H1 (cell line): ENCODE data around the gene TBC1D4. TPM values are rescaled to one million over a fixed set of nuclear protein-coding genes. Genes with fewer than 3 reads are reported as not detected.

Experiments
- CTCF ChIA-PET: fragments of 300-600 bp; sonication (Branson Sonifier 250); formaldehyde crosslinking; loops from one replicate; lab custom pipeline; 2021; ENCODE audit not compliant: partially characterized antibody; lab: Charles Lee
- POLR2A ChIA-PET: fragments of 300-600 bp; sonication (Branson Sonifier 250); formaldehyde crosslinking; loops from one replicate; lab custom pipeline; 2021; ENCODE audit warnings: inconsistent platforms; ENCODE audit not compliant: partially characterized antibody; lab: Charles Lee
- DNase-seq, 2 experiments: peaks; one replicate each; pipeline versions ENCODE4 v3.0.0 to v3.0.0-alpha.2; 2010 to 2022; ENCODE audit warnings: low spot score in 2 of 2, low read depth in 1 of 2, mixed read lengths in 1 of 2
- FAIRE-seq: peaks from 2 replicates; lab custom pipeline; 2011; peaks lifted over from hg19 to GRCh38; lab: Jason Lieb, UNC
- H2AFZ ChIP-seq: 2 replicates; pipeline ENCODE4 v1.8.1; 2012; ENCODE audit warnings: low read length, inconsistent platforms
- H2AK5ac ChIP-seq: 2 replicates; pipeline ENCODE4 v1.6.1; 2013; ENCODE audit warnings: low read depth, low read length
- H2BK120ac ChIP-seq: replicated peaks from 2 replicates; pipeline ENCODE3; 2013; ENCODE audit warnings: low read depth, low read length, inconsistent platforms
- H2BK12ac ChIP-seq: 2 replicates; pipeline ENCODE4 v1.6.1; 2013; ENCODE audit warnings: low read depth, low read length
- H2BK15ac ChIP-seq: 2 replicates; pipeline ENCODE4 v1.6.1; 2013; ENCODE audit warnings: low read length
- H2BK20ac ChIP-seq: 2 replicates; pipeline ENCODE4 v1.6.1; 2013; ENCODE audit warnings: low read length
- H2BK5ac ChIP-seq: 2 replicates; pipeline ENCODE4 v1.6.1; 2013; ENCODE audit warnings: low read depth, low read length
- H3K14ac ChIP-seq: 2 replicates; pipeline ENCODE4 v1.6.1; 2013; ENCODE audit warnings: inconsistent platforms; ENCODE audit not compliant: insufficient read length
- H3K18ac ChIP-seq: 2 replicates; pipeline ENCODE4 v1.6.1; 2013; ENCODE audit warnings: low read length; ENCODE audit errors: extremely low read depth
- H3K23ac ChIP-seq: 2 replicates; pipeline ENCODE4 v1.6.1; 2013; ENCODE audit warnings: inconsistent platforms; ENCODE audit not compliant: insufficient read length
- H3K23me2 ChIP-seq: 2 replicates; pipeline ENCODE4 v1.6.1; 2013; ENCODE audit warnings: low read depth, low read length
- H3K27ac ChIP-seq: 2 replicates; pipeline ENCODE4 v1.6.1; 2011; ENCODE audit warnings: low read depth, low read length, inconsistent platforms
- H3K27me3 ChIP-seq, 4 experiments: replicated peaks in 1 of 4; 1 replicate in 1 of 4; 2 replicates in 3 of 4; pipeline versions ENCODE4 v1.6.1 to v1.8.1; 2011 to 2013; ENCODE audit warnings: low read length in 3 of 4, mild to moderate bottlenecking in 3 of 4, inconsistent platforms in 2 of 4, mixed read lengths in 2 of 4, moderate library complexity in 1 of 4; ENCODE audit not compliant: control insufficient read depth in 3 of 4, insufficient read depth in 3 of 4; ENCODE audit errors: extremely low read depth in 1 of 4
- H3K36me3 ChIP-seq, 4 experiments: 2 replicates each; pipeline versions ENCODE4 v1.6.1 to v1.8.1; 2011 to 2013; ENCODE audit warnings: mild to moderate bottlenecking in 4 of 4, low read length in 3 of 4, moderate library complexity in 2 of 4, control low read depth in 1 of 4, inconsistent platforms in 1 of 4; ENCODE audit not compliant: insufficient read depth in 4 of 4, control insufficient read depth in 2 of 4
- H3K4ac ChIP-seq: replicated peaks from 2 replicates; pipeline ENCODE3; 2013; ENCODE audit warnings: low read length, low read depth, mixed read lengths, inconsistent platforms; ENCODE audit not compliant: insufficient read length
- H3K4me1 ChIP-seq, 4 experiments: replicated peaks in 1 of 4; 1 replicate in 1 of 4; 2 replicates in 3 of 4; pipeline versions ENCODE4 v1.6.1 to v1.8.1; 2011 to 2013; ENCODE audit warnings: low read length in 3 of 4, inconsistent platforms in 2 of 4, mixed read lengths in 1 of 4; ENCODE audit not compliant: insufficient read depth in 4 of 4, control insufficient read depth in 3 of 4
- H3K4me2 ChIP-seq, 2 experiments: 2 replicates each; pipeline versions ENCODE4 v1.6.1 to v1.8.1; 2011 to 2013; ENCODE audit warnings: low read depth in 2 of 2, low read length in 2 of 2, control low read depth in 1 of 2, inconsistent platforms in 1 of 2, mild to moderate bottlenecking in 1 of 2; ENCODE audit not compliant: insufficient read depth in 1 of 2
- H3K4me3 ChIP-seq, 4 experiments: fragments of 200-600, 300-600 bp in 1 of 4; sonication (generic), shearing (Covaris generic), sonication (Bioruptor Twin) in 1 of 4; 2 replicates each; pipeline versions ENCODE4 v1.5.1 to v1.8.1; 2011 to 2016; ENCODE audit warnings: low read length in 4 of 4, low read depth in 3 of 4, control low read depth in 2 of 4, inconsistent platforms in 2 of 4, mild to moderate bottlenecking in 2 of 4, mixed read lengths in 1 of 4, moderate library complexity in 1 of 4; ENCODE audit not compliant: insufficient read depth in 2 of 4; ENCODE audit errors: extremely low read depth in 1 of 4
- H3K56ac ChIP-seq: replicated peaks from 2 replicates; pipeline ENCODE3; 2013; ENCODE audit warnings: low read depth, mild to moderate bottlenecking, mixed read lengths, low read length, inconsistent platforms; ENCODE audit not compliant: insufficient read length
- H3K79me1 ChIP-seq: 2 replicates; pipeline ENCODE4 v1.6.1; 2013; ENCODE audit warnings: low read depth, low read length, control low read depth
- H3K79me2 ChIP-seq, 2 experiments: 2 replicates each; pipeline versions ENCODE4 v1.6.1 to v1.8.1; 2012 to 2013; ENCODE audit warnings: low read length in 2 of 2, mild to moderate bottlenecking in 2 of 2, inconsistent platforms in 1 of 2; ENCODE audit not compliant: insufficient read depth in 2 of 2, control insufficient read depth in 1 of 2
- H3K9ac ChIP-seq, 4 experiments: replicated peaks in 1 of 4; 1 replicate in 1 of 4; 2 replicates in 3 of 4; pipeline versions ENCODE4 v1.6.1 to v1.8.1; 2011 to 2013; ENCODE audit warnings: low read depth in 3 of 4, low read length in 3 of 4, control low read depth in 2 of 4, mild to moderate bottlenecking in 2 of 4, moderate library complexity in 2 of 4, inconsistent platforms in 1 of 4; ENCODE audit errors: extremely low read depth in 1 of 4
- H3K9me3 ChIP-seq, 2 experiments: 2 replicates each; pipeline versions ENCODE4 v1.6.1 to v1.8.1; 2012 to 2013; ENCODE audit warnings: mild to moderate bottlenecking in 2 of 2, moderate library complexity in 2 of 2, control low read depth in 1 of 2, inconsistent platforms in 1 of 2, low read depth in 1 of 2, low read length in 1 of 2, mixed read lengths in 1 of 2; ENCODE audit not compliant: insufficient read depth in 2 of 2
- H4K20me1 ChIP-seq, 2 experiments: replicated peaks in 1 of 2; 2 replicates each; pipeline versions ENCODE3 to v1.8.1; 2011 to 2013; ENCODE audit warnings: inconsistent platforms in 2 of 2, low read length in 2 of 2, mild to moderate bottlenecking in 1 of 2; ENCODE audit not compliant: insufficient read depth in 2 of 2, control insufficient read depth in 1 of 2
- H4K5ac ChIP-seq: 2 replicates; pipeline ENCODE4 v1.6.1; 2013; ENCODE audit warnings: low read length, low read depth, mixed read lengths, inconsistent platforms; ENCODE audit not compliant: insufficient read length
- H4K8ac ChIP-seq: 2 replicates; pipeline ENCODE4 v1.8.0; 2013; ENCODE audit warnings: mild to moderate bottlenecking, moderate library complexity, low read length, inconsistent platforms; ENCODE audit not compliant: insufficient read depth; ENCODE audit errors: extremely low read depth
- H4K91ac ChIP-seq: replicated peaks from 2 replicates; pipeline ENCODE3; 2013; ENCODE audit warnings: low read length, mixed read lengths, inconsistent platforms; ENCODE audit not compliant: insufficient read length
- ASH2L ChIP-seq: fragments of 200-600, 300-600 bp; sonication (generic); IDR thresholded peaks from one replicate; pipeline ENCODE4 v1.7.1; 2017; ENCODE audit warnings: low read length
- BACH1 ChIP-seq: IDR thresholded peaks from 2 replicates; pipeline ENCODE4 v1.6.1; 2012; ENCODE audit warnings: low read length, improper control_type of control experiment
- BRCA1 ChIP-seq: IDR thresholded peaks from 2 replicates; pipeline ENCODE4 v1.6.1; 2012; ENCODE audit warnings: low read depth, low read length, improper control_type of control experiment
- CBX5 ChIP-seq: fragments of 300-800, 300-1000 bp; sonication (generic); IDR thresholded peaks from 2 replicates; pipeline ENCODE4 v1.7.1; 2016; ENCODE audit warnings: antibody characterized with exemption, low read length, low read depth
- CTCF ChIP-seq, 3 experiments: IDR thresholded peaks; 1 replicate in 2 of 3; 2 replicates in 1 of 3; pipeline versions ENCODE4 v1.5.1 to v1.6.1; 2011; ENCODE audit warnings: low read length in 3 of 3, mild to moderate bottlenecking in 3 of 3, inconsistent platforms in 2 of 3, low read depth in 1 of 3, moderate library complexity in 1 of 3; ENCODE audit not compliant: insufficient read depth in 1 of 3; ENCODE audit errors: control extremely low read depth in 1 of 3
- EP300 ChIP-seq, 2 experiments: IDR thresholded peaks; 1 replicate in 1 of 2; 2 replicates in 1 of 2; pipeline ENCODE4 v1.6.1; 2011 to 2012; ENCODE audit warnings: low read depth in 2 of 2, low read length in 2 of 2, mild to moderate bottlenecking in 2 of 2, borderline replicate concordance in 1 of 2, inconsistent platforms in 1 of 2, moderate library complexity in 1 of 2
- NANOG ChIP-seq: IDR thresholded peaks from 2 replicates; pipeline ENCODE4 v1.6.1; 2011; ENCODE audit warnings: low read length, low read depth, mild to moderate bottlenecking, inconsistent platforms; ENCODE audit not compliant: insufficient read depth, poor library complexity, severe bottlenecking
- RBBP5 ChIP-seq: IDR thresholded peaks from 2 replicates; pipeline ENCODE4 v1.7.1; 2012; ENCODE audit warnings: low read depth, mild to moderate bottlenecking, inconsistent platforms, low read length, moderate library complexity, borderline replicate concordance
- SIX5 ChIP-seq: IDR thresholded peaks from 2 replicates; pipeline ENCODE4 v1.6.1; 2011; ENCODE audit warnings: mild to moderate bottlenecking, low read depth, low read length
- TAF1 ChIP-seq: IDR thresholded peaks from 2 replicates; pipeline ENCODE4 v1.6.1; 2011; ENCODE audit warnings: mild to moderate bottlenecking, low read depth, low read length
- WGBS, 2 experiments: shearing (Covaris generic) in 1 of 2; methylation state at CpG; one replicate each; pipeline versions ENCODE4 v1.1.6 to v1.1.7; 2013 to 2015; ENCODE audit warnings: low lambda C conversion rate in 2 of 2, mixed read lengths in 2 of 2, inconsistent platforms in 1 of 2, low coverage in 1 of 2, missing lambda C conversion rate in 1 of 2; ENCODE audit not compliant: insufficient replicate concordance in 2 of 2, insufficient coverage in 1 of 2, insufficient read length in 1 of 2; ENCODE audit errors: extremely low coverage in 1 of 2, missing lambda C conversion rate in 1 of 2; 5-methylcytosine and 5-hydroxymethylcytosine counted together
- polyA plus RNA-seq, 7 experiments: library from polyadenylated mRNA; depleted of rRNA in 3 of 7; stranded (reverse) in 5 of 7; unstranded in 2 of 7; fragments of >200 nt in 5 of 7; fragments of 200-250 nt in 2 of 7; gene quantifications; 1 replicate in 5 of 7; 2 replicates in 1 of 7; 4 replicates in 1 of 7; pipeline versions ENCODE4 v1.2.1 to v1.2.3, GENCODE V29; 2011 to 2013; ENCODE audit warnings: missing spikeins in 2 of 7, mixed read lengths in 2 of 7
- total RNA-seq: library from RNA; stranded (reverse); fragmentation: NEBNext Ultra II Directional; extraction: Animal tissue kit (Norgen Biotek cat#: 25700); gene quantifications from 2 replicates; pipeline ENCODE4 v1.2.1, GENCODE V29; 2021

The TBC1D4 gene
- total and polyA plus RNA-seq, 2 of the 8 experiments (the other 6 are each of a cell fraction or from before 2014, with no cell fraction given) = 16.7 to 39.0 TPM

GRCh38 chr13:75489502-75490263, 7.7 kb upstream of the TBC1D4 start:
- Histone ChIP-seq H2BK12ac (no peak overlapping the region), H2BK120ac (no peak overlapping the region), H4K91ac (no peak overlapping the region), H3K9ac (no peak overlapping the region), H4K5ac (no peak overlapping the region), H2AK5ac (no peak overlapping the region), H4K8ac (no peak overlapping the region), H2BK5ac (no peak overlapping the region), H4K20me1 (no peaks in the 10 kb centered on the region), H2AFZ (no peak overlapping the region), H2BK15ac (no peak overlapping the region), H3K23me2 (no peaks in the 10 kb centered on the region), H3K23ac (no peak overlapping the region), H3K4me3 (no peak overlapping the region), H3K79me1 (no peaks in the 10 kb centered on the region), H3K4me1 (peaks cover 0 to 3% (median 1%) of the 10 kb centered on the region in 4 experiments; a peak in 2 of 7 replicates), H3K14ac (no peak overlapping the region), H3K27ac (no peak overlapping the region), H3K79me2 (no peaks in the 10 kb centered on the region), H3K36me3 (no peaks in the 10 kb centered on the region), H3K27me3 (no peaks in the 10 kb centered on the region), H3K4me2 (no peak overlapping the region), H3K56ac (no peak overlapping the region), H3K18ac (no peak overlapping the region), H3K9me3 (no peaks in the 10 kb centered on the region), H2BK20ac (no peak overlapping the region), H3K4ac (no peak overlapping the region)
- POLR2A ChIA-PET = interaction anchor here (0.6 kb wide), 1 partner anchor 67 kb away, joined by 5 read pairs; no protein-coding TSS in a partner anchor
- DNase-seq = no peak
- no peak for FAIRE-seq
- CTCF ChIA-PET = interaction anchor here (0.6 to 1.6 kb wide), 3 partner anchors 10 to 49 kb away, joined by 3 to 4 read pairs (median 3); partner anchors contain the start of gene COMMD6
- WGBS, 2 experiments = 86% methylated on average over 10 of the region's 10 CpGs; no CpG with 5 or more reads in 1 of the 2 experiments
- no peak for TF ChIP-seq BACH1
- TF ChIP-seq EP300 (IDR thresholded peaks at IDR 0.05; ENCODE audit: borderline replicate concordance in 1 of 2, low read depth in 2 of 2, low read length in 2 of 2) = no peak
- TF ChIP-seq CTCF (IDR thresholded peaks at IDR 0.05; ENCODE audit: control extremely low read depth in 1 of 3, insufficient read depth in 1 of 3, low read depth in 1 of 3, low read length in 3 of 3) = no peak
- no peak for TF ChIP-seq CBX5
- TF ChIP-seq NANOG = no peak
- TF ChIP-seq BRCA1 = no peak
- no peak for TF ChIP-seq RBBP5
- no peak for TF ChIP-seq TAF1
- no peak for TF ChIP-seq ASH2L
- TF ChIP-seq SIX5 = no peak
